K562 treated with DMSO at 1 percent for 24 hours (cell line): ENCODE data around the gene SERPINF2. TPM values are rescaled to one million over a fixed set of nuclear protein-coding genes. Genes with fewer than 3 reads are reported as not detected.

Experiments
- total RNA-seq: library from RNA; unstranded; fragments of 300-600 nt; gene quantifications from 2 replicates; pipeline ENCODE4 v1.2.3, GENCODE V29; 2022; ENCODE audit warnings: low read depth; ENCODE audit not compliant: insufficient read depth

SERPINF2 gene
- total RNA-seq: not detected in 2 replicates

DNA sequence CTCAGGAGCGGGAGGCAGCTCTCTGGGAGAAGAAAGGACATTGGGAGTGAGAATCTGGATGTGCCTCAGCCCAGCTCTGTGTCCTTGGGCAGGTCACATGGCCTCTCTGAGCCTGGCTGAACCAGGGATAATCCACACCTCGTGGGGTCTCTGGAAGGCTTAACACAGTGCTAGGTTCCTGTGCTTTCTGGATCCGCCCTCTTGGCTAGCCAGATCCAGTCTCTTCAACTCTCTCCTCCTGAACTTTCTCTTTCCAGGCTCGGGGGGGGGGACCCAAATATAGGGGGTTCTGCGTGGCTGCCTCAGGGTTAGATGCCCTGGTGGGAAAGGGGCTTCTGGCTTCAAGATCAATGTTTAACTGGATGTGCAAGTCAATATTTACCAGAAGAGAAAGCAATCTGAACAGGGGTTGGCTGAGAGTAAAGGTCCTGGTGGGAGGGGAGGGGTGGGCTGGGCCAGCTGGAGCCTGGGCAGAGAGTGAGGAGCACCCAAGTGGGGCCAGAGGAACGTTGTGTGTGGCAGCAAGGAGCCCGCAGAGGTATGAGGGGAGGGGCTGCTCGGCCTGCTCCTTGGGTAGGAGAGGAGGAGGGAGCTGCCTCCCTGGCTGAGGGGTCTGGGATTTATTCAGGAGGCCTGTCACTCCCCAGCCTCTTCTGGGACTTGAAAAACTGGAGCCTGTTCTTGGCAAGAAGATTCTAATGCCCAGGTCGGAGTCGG is at the start of gene SERPINF2:
SERPINF2 (plus strand) TSS at position 501 of the 717 bp plus-strand sequence. CDS start 2,125 bp downstream, outside the sequence.

DNA sequence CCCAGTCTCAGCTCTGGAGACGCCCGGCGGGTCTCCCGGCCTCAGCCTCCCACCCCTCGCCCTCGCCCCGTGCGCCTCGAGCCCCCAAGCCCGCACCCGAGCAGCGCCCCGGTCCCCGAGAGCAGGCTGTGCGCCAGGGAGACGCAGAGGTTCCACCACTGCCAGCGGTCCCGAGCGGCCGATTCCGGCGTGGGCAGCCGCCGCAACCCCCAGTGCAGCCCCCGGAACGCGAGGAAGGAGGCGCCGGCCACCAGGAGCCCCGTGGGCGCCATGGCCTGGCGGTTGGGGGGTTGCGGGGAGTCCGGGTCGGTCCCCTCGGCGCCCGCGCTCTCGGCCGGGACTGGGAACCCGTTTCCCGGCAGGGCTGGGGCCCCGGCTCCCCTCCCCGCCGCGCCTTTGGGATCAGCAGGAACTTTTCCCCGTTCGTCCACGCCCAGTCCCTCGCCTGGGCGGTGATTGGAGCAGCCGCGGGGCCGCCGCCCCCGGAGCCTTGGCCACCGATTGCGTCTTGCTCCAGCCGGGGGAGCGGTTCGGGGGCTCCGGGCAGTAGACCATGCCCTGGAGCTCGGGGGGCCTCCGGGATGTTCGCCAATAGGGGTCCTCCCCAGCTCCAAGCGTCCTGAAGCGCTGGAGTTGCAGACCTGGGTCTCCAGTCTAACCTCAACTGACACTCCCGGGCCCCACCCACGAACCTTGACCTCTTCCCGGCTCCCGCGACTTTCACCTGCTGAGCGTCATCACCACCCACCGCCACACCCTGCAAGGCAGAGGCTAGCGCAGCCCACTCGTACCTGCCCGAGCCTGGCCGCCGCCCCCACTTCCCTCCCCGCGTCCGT is 32.5 kb upstream of the SERPINF2 start, which contains the start of gene TLCD2:
TLCD2 (minus strand) TSS at position 407 of the 836 bp plus-strand sequence; CDS start at position 272, 135 bp downstream.

DNA sequence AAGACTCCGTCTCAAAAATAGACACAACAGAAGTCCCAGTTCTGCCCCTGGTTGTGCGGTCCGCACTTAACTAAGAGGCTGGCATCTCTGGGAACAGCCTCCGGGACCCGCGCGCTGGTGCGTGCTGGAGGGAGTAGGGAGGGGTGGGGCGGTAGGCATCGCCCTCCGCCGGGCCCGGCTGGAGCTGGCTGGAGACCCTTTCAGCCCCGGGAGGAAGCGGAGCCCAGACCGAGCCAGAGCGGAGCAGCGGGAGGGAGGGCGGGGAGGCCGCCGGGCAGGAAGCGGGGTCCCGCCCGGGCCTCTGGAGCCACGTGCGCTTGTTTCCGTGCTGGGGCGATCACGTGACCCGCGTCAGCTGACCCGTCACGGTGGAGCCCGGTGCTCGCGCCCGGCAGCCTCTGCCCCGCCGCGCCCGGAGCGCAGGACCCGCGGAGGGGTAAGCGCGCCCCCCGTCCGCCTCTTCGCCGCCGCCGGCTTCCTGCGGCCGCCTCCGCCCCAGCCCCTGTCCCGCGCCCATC is 18.3 kb upstream of the SERPINF2 start, which contains the start of gene WDR81:
WDR81 (plus strand) TSS at position 354 of the 518 bp plus-strand sequence. CDS start 256 bp downstream, outside the sequence.

Other genes starting within 250 kb of the SERPINF2 start
- 32.6 and 39.9 TPM in 2 replicates for gene INPP5K, start 226.3 kb upstream of the SERPINF2 start, total RNA-seq
- gene PITPNA, start 180.1 kb upstream of the SERPINF2 start, total RNA-seq: 30.3 and 33.5 TPM in 2 replicates
- 4.7 and 5.0 TPM in 2 replicates for gene SLC43A2, start 114.0 kb upstream of the SERPINF2 start, total RNA-seq
- gene SCARF1, start 97.1 kb upstream of the SERPINF2 start, total RNA-seq: 3.0 and 3.7 TPM in 2 replicates
- gene RILP, start 93.0 kb upstream of the SERPINF2 start, total RNA-seq: 46.3 and 48.7 TPM in 2 replicates
- 123 and 133 TPM in 2 replicates for gene PRPF8, start 58.0 kb upstream of the SERPINF2 start, total RNA-seq
- gene TLCD2, start 32.5 kb upstream of the SERPINF2 start, total RNA-seq: 2.3 and 3.1 TPM in 2 replicates
- 21.8 and 22.3 TPM in 2 replicates for gene WDR81, start 18.2 kb upstream of the SERPINF2 start, total RNA-seq
- 63.0 and 67.8 TPM in 2 replicates for gene SERPINF1, start 19.2 kb downstream of the SERPINF2 start, total RNA-seq
- gene SMYD4, start 87.0 kb downstream of the SERPINF2 start, total RNA-seq: 7.8 and 9.6 TPM in 2 replicates
- 46.0 and 50.0 TPM in 2 replicates for gene RPA1, start 87.1 kb downstream of the SERPINF2 start, total RNA-seq